Sigmoid colon (tissue), 4 donors: ENCODE measurements around the gene C1QTNF8.

Experiments
- CTCF ChIP-seq, 4 experiments: fragments of 450-650 bp in 3 of 4; fragments of 200-600 bp in 1 of 4; IDR thresholded peaks; one replicate each; pipeline ENCODE4 v1.5.1; 2016 to 2019; ENCODE audit warnings: antibody characterized with exemption in 4 of 4, mild to moderate bottlenecking in 3 of 4, moderate library complexity in 2 of 4
- EP300 ChIP-seq, 4 donors: sonication (generic); formaldehyde crosslinking; IDR thresholded peaks; one replicate each; pipeline ENCODE4 v1.6.1; 2017; ENCODE audit warnings: antibody characterized with exemption in 4 of 4
- POLR2A ChIP-seq, 2 donors: fragments of 450-650 bp; IDR thresholded peaks; one replicate each; pipeline ENCODE4 v1.6.1; 2016; ENCODE audit warnings: antibody characterized with exemption in 2 of 2, mild to moderate bottlenecking in 2 of 2, moderate library complexity in 2 of 2

DNA sequence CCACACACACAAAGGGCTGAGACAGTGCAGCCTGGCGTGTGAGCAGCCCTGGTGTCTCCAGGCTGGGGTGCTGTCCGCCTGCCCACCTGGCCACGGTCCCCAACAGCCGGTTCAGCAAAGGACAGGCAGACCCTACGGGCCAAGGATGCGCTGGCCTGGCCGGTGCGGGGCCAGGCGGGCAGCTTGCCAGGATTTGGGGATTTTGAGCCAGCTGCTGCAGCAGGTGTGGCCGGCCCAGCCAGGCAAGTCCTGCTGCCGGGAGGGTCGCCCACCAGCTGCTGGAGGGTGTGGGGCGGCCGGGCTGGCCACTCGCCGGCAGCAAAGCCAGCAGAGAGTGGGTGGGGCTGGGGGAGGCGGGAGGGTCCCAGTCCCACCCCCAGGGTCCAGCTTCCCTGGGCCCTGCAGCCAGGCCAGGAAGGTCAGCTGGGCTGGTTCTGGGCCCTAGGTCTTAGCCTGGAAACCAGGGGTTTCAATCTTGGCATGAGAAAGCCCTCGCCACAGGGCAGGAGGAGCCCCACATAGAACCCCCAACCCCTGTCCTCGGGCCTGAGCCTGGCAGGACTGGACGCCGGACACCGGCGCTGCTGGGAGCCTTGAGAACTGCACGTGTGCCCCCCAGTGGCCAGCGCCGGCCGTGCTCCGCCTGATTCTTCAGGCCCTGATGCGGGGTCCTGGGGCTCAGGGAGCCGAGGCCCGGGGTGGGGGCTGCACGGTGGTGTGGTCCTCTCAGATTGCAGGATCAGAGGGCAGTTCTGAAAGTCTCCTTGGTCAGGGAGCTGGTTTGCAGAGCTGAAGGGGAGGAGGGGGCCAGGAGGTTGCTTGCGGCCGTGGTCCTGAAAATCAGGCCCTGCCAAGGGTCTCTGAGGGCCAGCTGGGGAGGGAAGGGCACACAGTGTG lies 41.1 kb downstream of the C1QTNF8 start:
- no peak for TF ChIP-seq POLR2A (IDR thresholded peaks at IDR 0.05)
- TF ChIP-seq CTCF (IDR thresholded peaks at IDR 0.05), result peak; percentile 33 to 84 (median 79)
- no peak for TF ChIP-seq EP300 (IDR thresholded peaks at IDR 0.05)
